Activated CD4-positive, CD25-positive, alpha-beta regulatory T cell treated with anti-CD3 and anti-CD28 coated beads, Interleukin-2, amount 50 U/mL, for 24 hours (primary cell): ENCODE results near the gene ARPC4.

Experiments used
- ATAC-seq, 2 donors: fragments of 150-1000 bp; cut with Tn5 transposase; one replicate each; pipeline ENCODE4 v1.10.0; 2021; ENCODE audit warnings: mild to moderate bottlenecking in 1 of 2, moderate library complexity in 1 of 2

Gene ARPC4

DNA sequence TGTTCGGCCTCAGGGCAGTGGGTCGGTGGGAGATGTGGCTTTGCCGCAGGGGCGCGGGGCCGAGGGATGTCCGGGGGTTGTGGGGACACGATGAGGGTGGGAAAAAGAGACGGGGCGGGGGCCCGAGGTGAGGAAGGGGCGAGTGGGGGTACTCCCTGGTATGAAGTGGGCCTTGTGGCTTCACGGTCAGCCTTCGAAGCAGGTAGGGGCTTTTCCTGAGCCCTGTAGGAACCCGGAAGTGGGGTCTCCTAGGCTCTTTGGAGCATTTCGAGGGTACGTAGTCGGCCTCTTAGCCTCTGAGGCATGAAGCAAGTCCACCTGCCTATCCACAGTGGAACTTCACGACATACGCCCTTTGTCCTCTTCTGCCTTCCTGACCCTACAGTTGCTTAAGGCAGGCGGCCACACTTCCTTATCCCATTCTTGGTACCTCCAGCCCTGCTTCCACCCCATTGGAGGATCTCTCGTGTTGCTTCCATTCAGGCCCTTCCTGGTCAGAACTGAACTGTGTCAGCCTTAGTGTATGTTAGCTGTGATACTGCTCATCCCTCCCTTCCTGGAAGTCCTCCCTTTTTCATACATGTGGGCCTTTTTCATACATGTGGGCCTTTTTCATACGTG lies 389 bp downstream of the ARPC4 start:
- ATAC-seq, result peak; percentile 5 to 8

DNA sequence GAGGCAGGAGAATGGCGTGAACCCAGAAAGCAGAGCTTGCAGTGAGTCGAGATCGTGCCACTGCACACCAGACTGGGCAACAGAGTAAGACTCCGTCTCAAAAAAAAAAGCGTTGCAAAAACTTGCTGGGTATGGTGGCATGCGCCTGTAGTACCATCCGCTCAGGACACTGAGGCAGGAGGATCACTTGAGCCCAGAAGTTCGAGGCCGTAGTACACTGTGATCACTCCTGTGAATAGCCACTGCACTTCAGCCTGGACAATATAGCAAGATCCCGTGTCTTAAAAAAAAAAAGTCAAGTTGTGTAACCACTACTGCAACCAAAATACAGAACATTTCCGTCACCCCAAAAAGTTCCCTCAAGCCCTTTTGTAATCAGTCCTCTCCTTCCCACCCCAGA lies 1.5 kb downstream of the ARPC4 start:
- no peak for ATAC-seq

DNA sequence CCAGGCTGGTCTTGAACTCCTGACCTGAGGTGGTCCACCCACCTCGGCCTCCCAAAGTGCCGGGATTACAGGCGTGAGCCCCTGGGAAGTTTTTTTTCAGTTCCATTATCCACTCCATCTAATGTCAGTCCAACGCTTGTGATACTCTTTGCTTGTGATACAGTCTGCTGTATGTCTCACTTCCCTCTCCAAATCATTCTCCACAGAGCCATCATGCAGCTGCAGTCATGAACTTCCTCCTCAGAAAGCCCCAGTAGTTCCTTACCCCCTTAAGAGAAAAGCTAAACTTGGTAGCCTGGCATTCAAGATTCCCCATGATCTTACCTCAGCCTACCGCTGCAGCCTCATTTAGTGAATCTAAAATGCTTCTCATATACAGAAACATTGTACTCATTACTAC lies 2.3 kb downstream of the ARPC4 start:
- no peak for ATAC-seq

- no peak for ATAC-seq
Observed at GRCh38 chr3:9797196-9797945, 4.5 kb downstream of the ARPC4 start.

- no peak for ATAC-seq
Observed at GRCh38 chr3:9800529-9800928, 7.6 kb downstream of the ARPC4 start.

- ATAC-seq, result no peak
Observed at GRCh38 chr3:9803494-9803893, 10.6 kb downstream of the ARPC4 start.

- no peak for ATAC-seq
Observed at GRCh38 chr3:9804996-9805395, 12.1 kb downstream of the ARPC4 start.

DNA sequence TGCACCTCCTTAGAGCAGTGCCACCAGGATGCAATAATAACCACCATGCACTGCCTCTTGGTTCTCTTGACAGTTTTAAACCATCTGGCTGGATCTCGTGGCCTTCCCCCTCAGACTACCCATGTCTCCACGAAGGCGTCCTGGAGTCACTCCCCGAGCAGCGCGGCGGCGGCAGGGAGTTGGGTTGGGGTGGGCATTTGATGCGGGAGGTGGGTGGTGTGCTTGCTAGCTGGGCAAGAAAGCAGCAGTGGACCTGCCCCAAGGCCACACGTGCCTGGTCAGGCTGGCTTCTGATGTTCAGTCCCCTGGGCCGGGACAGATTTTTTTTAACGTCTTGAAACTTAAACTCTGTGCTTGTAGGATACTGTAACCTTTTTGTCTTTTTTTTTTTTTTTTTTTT lies 13.3 kb downstream of the ARPC4 start:
- no peak for ATAC-seq

DNA sequence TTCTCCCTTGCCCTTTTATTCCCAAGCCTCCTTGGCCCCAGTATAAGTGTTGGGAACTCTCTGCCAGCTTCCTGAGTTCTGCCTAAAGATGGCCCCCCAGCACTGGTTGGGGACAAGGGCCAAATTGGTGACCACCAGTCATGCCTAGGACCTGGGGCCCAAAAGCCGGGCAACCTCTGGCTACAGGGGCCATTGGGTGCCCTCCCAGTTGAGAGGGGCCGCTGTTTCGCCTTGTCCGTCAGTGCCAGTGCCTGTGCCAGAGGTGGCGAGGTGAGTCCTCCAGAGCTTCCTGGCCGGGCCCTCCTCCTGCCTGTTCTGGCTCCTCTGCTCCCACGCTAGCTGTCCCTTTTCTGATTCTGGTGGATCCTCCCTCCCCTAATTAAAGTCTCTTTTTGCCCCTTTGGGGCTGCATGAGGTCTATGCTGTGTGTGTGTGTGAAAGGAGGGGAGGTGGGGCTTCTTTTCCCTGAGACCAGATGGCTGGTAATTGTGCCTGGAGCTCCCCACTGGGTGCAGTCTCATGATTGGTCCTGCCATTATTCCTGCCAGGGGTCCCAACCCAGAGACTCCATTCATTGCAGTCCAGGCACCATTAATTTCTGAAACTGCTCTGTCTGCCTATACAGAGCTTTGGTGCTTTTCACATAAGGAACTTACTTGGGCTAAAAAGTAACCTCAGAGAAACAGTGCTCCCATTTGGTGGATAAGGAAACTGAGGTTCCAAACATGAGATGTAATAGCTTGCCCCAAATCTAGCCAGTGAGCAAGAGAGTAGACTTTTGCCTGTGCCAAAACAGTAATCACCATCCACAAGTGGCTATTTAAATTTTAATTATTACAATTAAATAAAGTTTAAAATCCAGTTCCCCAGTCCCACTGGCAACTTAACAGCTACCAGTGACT lies 14.1 kb downstream of the ARPC4 start:
- no peak for ATAC-seq

DNA sequence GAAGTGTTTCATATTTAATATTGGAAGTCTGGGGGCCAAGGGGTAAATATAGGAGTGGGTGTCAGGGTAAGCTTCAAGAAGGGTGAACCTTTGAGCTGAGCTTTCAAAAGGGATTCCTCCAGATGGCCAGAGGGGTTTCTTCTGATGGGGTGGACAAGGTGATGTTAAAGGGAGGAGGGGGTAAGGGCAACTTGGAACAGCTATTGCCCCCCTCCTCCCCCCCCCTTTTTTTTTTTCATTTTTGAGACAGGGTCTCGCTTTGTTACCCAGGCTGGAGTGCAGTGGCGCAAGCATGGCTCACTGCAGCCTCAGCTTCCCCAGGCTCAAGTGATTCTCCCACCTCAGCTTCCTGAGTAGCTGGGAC lies 15.1 kb downstream of the ARPC4 start:
- no peak for ATAC-seq

GRCh38 chr3:9808345-9809037 lies 15.6 kb downstream of the ARPC4 start:
- ATAC-seq, result peak; percentile 65 to 73

DNA sequence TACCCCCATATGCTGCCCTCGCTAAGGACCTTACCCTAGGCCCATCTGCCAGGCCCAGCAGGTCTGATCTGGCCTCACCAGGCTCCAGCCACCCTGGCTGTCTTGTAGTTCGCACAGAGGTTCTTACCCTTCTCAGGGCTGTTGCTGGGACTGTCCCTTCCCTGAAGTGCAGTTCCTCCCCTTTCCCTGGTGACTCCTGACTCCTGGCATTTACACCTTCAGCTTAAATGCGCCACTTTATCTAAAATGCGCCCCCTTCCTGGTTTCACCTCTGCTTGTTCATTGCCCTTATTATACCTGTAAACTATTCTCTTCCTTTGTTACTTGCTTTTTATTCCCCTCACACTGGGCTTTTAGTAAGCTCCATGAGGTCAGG lies 16.3 kb downstream of the ARPC4 start:
- peak; percentile 15 to 18 for ATAC-seq

DNA sequence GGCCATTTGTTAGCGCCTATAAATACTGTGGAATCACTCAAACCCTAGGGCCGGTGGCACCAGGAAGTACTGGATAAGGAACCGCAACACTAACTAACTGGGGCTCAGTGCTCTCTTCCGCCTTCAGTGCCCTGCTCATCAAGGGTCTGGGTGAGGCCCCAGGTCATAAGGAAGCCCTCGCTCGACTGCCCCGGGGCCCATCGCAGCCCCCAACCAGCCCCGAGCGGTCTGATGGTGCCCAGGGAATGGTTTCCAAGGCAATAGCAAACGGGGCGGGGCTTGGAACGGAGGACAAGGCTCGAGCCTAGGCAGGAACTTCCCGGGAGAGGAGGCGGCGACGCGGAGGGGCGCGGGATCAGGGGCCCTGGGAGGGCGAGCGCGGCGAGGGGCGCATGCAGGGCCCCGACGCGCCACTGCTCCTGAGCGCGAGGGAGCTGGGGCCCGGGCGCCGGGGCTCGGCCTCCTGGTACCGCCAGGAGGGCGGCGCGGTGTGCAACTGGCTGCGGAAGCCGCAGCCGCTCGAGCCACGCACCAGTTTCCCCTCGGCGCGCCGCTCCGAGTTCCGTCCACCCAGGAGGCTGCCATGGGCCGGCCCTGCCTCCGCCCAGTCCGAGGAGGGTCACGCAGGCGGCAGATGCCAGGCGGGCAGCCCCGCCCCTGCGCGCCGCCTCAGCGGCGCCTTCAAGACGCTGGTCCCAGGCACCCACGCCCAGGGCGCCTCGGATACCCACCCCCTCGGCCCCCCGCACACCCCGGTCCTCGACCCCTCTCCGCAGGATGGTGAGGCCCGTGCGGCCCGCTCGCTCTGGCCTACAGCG lies 16.9 kb downstream of the ARPC4 start, which contains the start of gene TTLL3:
Gene TTLL3 (plus strand): TSS at position 648 of the 818 bp plus-strand sequence. CDS start 400 bp downstream, outside the sequence.
- peak; percentile 50 to 54 for ATAC-seq

DNA sequence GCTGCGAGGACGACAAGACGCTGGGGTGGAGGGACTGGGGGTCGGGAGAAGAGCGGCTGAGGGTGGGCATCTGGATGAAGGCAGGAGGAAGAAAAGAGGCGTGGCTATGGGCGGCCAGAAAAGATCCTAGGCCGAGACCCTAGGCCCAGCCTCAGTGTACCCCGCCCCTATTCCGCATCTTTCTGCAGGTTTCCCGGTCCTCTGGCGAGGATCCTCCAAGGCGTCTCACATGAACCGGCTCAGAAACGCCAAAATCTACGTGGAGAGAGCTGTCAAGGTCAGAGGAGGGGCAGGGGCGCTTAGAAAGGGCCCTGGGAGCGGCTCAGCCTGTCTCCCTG lies 17.5 kb downstream of the ARPC4 start:
- no peak for ATAC-seq

GRCh38 chr3:9810846-9811245 lies 18.0 kb downstream of the ARPC4 start:
- ATAC-seq, result no peak

DNA sequence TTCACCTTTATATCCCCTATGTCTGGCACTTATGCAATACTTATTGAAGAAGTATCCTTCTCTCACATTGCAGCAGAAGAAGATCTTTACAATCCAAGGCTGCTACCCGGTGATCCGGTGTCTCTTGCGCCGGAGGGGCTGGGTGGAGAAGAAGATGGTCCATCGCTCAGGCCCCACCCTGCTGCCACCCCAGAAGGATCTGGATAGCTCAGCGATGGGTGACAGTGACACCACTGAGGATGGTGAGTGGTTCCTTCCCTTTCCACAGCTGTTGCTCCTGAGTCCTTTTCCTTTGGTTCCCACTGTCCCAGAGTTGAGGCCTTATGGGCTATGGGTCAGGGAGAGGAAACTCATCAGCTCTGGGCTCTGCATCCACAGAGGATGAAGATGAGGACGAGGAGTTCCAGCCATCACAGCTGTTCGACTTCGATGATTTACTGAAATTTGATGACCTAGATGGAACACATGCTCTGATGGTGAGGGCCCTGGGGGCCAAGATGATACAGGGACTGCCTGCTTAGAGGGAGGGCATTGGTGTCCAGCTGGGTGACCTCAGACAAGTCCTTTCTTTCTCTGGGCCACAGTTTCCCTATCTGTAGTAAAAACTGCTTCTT lies 20.1 kb downstream of the ARPC4 start:
- no peak for ATAC-seq

GRCh38 chr3:9815986-9816385 lies 23.1 kb downstream of the ARPC4 start:
- ATAC-seq, result no peak

- no peak for ATAC-seq
Observed at GRCh38 chr3:9817436-9817835, 24.6 kb downstream of the ARPC4 start.

DNA sequence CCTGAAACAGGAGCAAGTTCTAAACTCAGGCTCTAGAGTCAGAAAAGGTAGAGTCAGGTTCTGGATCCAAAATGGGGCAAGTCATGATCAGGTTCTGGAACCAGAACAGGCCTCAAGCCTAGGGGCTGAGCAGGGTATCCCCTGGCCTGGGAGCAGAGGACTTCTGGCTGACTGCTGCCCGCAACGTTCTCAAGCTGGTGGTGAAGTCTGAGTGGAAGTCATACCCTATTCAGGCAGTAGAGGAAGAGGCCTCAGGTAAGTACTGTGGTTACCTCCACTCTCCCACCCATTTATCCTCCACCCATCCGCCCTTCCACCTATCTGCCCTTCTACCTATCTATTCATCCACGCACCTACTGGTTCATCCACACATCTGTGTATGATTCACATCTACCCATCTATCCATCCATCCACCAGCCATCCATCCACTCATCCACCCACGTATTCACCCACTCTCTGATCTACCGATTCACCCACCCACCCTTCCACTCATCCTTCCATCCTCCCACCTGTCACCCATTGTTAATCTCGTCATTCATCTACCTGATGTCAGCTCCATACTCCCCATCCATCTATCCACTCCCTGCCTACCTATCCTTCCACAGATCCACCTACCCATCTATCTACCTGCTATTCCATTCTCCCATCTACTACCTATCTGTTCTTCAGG lies 25.9 kb downstream of the ARPC4 start:
- ATAC-seq, result no peak

- ATAC-seq, result no peak
Observed at GRCh38 chr3:9820543-9820942, 27.7 kb downstream of the ARPC4 start.

- no peak for ATAC-seq
Observed at GRCh38 chr3:9820946-9821345, 28.1 kb downstream of the ARPC4 start.
